Ovary (tissue), 9 donors: ENCODE measurements around the gene WIPI1. TPM values are rescaled to one million over a fixed set of nuclear protein-coding genes. Genes with fewer than 3 reads are reported as not detected.

Experiments
- DNase-seq, 5 donors: peaks; one replicate each; pipeline ENCODE4 v3.0.0-alpha.2; 2019 to 2020
- H3K27ac ChIP-seq, 2 donors: fragments of 200-600 bp; one replicate each; pipeline versions ENCODE4 v1.5.1 to v1.8.0; 2019 to 2022
- H3K27me3 ChIP-seq: fragments of 200-600 bp; one replicate; pipeline ENCODE4 v1.8.0; 2022
- H3K36me3 ChIP-seq: fragments of 200-600 bp; sonication (generic); one replicate; pipeline ENCODE4 v1.5.1; 2019
- H3K4me1 ChIP-seq: one replicate; pipeline ENCODE4 v1.8.1; 2013; ENCODE audit warnings: mild to moderate bottlenecking, moderate library complexity; ENCODE audit not compliant: insufficient read depth
- H3K4me3 ChIP-seq: fragments of 200-600 bp; sonication (generic); one replicate; pipeline ENCODE4 v1.5.1; 2017
- H3K9me3 ChIP-seq, 2 donors: fragments of 200-600 bp in 1 of 2; sonication (generic) in 1 of 2; one replicate each; pipeline versions ENCODE4 v1.5.1 to v1.8.1; 2013 to 2019; ENCODE audit warnings: mild to moderate bottlenecking in 1 of 2, moderate library complexity in 1 of 2
- CTCF ChIP-seq, 3 donors: fragments of 450-650 bp in 2 of 3; fragments of 200-600 bp in 1 of 3; IDR thresholded peaks; one replicate each; pipeline versions ENCODE4 v1.5.1 to v1.8.0; 2016 to 2022; ENCODE audit warnings: antibody characterized with exemption in 3 of 3, mild to moderate bottlenecking in 1 of 3
- EP300 ChIP-seq: sonication (generic); formaldehyde crosslinking; IDR thresholded peaks from one replicate; pipeline ENCODE4 v1.6.1; 2017; ENCODE audit warnings: antibody characterized with exemption
- POLR2A ChIP-seq: fragments of 450-650 bp; IDR thresholded peaks from one replicate; pipeline ENCODE4 v1.6.1; 2017; ENCODE audit warnings: antibody characterized with exemption, mild to moderate bottlenecking, moderate library complexity
- WGBS, 3 donors: extraction: QIAGEN DNeasy Blood & Tissue Kit in 1 of 3; methylation state at CpG; one replicate each; pipeline versions ENCODE4 v1.1.5 to v1.1.7; 2013 to 2017; 5-methylcytosine and 5-hydroxymethylcytosine counted together
- intact Hi-C, 4 donors: fragments of 100-400 bp; cut with DNase I; formaldehyde crosslinking; loops; one replicate each; pipeline versions ENCODE4 v1.11.0 to v1.15.1; 2022 to 2023
- polyA plus RNA-seq, 2 donors: library from polyadenylated mRNA; stranded (reverse); fragments of 200-250 nt in 1 of 2; fragments of 350-450 nt in 1 of 2; fragmentation: Illumina TruSeq in 1 of 2; extraction: RNeasy Lipid Tissue Mini Kit (QIAGEN cat#74804) in 1 of 2; gene quantifications; one replicate each; pipeline ENCODE4 v1.2.3, GENCODE V29; 2013 to 2014
- total RNA-seq, 7 donors: library from RNA; depleted of rRNA in 2 of 7; stranded (reverse); fragments of >200 nt in 2 of 7; fragmentation: NEBNext Ultra II Directional in 3 of 7; extraction: Animal tissue kit (Norgen Biotek cat#: 25700) in 3 of 7; gene quantifications; one replicate each; pipeline versions ENCODE4 v1.1.0 to v1.2.4, GENCODE V29; 2016 to 2023
- donor health status: DM: no; HTN: no; CAD: no; lungs with moderate emphysema.
- donor health status: DM: no; HTN: no; CAD: no.
- donor health status: Bipolar disorder and iron deficiency.
- donor health status: DM: yes; HTN: yes; CAD: no.
- donor health status: DM: no; HTN: no; CAD: no.
- donor health status: DM: yes; HTN: yes; CAD: no.

WIPI1 gene
- total and polyA plus RNA-seq, 9 donors = 15.9 to 53.3 (median 21.3) TPM

- H3K36me3 ChIP-seq = no peaks in the 10 kb centered on the region
- H3K27ac ChIP-seq = no peak overlapping the region
- no peak overlapping the region for H3K4me3 ChIP-seq
- no peaks in the 10 kb centered on the region for H3K27me3 ChIP-seq
- TF ChIP-seq EP300 (no peak), CTCF (IDR thresholded peaks at IDR 0.05) (no peak), POLR2A (no peak)
- peaks cover 15% of the 10 kb centered on the region for H3K4me1 ChIP-seq
- WGBS, 3 donors = 81 to 89% (median 87%) methylated on average over 4 of the region's 4 CpGs
- intact Hi-C loops = no loop called here
- DNase-seq = no peak
- no peaks in the 10 kb centered on the region for H3K9me3 ChIP-seq
Measured at GRCh38 chr17:68384941-68385340, 72.4 kb downstream of the WIPI1 start.

- no peak overlapping the region for H3K4me3 ChIP-seq
- H3K9me3 ChIP-seq = no peaks in the 10 kb centered on the region
- H3K4me1 ChIP-seq = peaks cover 15% of the 10 kb centered on the region
- intact Hi-C loops = no loop called here
- DNase-seq = no peak
- 2 to 30% (median 24%) methylated on average over 1 of the region's 1 CpG for WGBS, 3 donors
- H3K27ac ChIP-seq = no peak overlapping the region
- H3K27me3 ChIP-seq = no peaks in the 10 kb centered on the region
- TF ChIP-seq EP300 (no peak), CTCF (IDR thresholded peaks at IDR 0.05) (no peak), POLR2A (no peak)
- H3K36me3 ChIP-seq = no peaks in the 10 kb centered on the region
Measured at GRCh38 chr17:68384471-68384870, 72.8 kb downstream of the WIPI1 start.

DNA sequence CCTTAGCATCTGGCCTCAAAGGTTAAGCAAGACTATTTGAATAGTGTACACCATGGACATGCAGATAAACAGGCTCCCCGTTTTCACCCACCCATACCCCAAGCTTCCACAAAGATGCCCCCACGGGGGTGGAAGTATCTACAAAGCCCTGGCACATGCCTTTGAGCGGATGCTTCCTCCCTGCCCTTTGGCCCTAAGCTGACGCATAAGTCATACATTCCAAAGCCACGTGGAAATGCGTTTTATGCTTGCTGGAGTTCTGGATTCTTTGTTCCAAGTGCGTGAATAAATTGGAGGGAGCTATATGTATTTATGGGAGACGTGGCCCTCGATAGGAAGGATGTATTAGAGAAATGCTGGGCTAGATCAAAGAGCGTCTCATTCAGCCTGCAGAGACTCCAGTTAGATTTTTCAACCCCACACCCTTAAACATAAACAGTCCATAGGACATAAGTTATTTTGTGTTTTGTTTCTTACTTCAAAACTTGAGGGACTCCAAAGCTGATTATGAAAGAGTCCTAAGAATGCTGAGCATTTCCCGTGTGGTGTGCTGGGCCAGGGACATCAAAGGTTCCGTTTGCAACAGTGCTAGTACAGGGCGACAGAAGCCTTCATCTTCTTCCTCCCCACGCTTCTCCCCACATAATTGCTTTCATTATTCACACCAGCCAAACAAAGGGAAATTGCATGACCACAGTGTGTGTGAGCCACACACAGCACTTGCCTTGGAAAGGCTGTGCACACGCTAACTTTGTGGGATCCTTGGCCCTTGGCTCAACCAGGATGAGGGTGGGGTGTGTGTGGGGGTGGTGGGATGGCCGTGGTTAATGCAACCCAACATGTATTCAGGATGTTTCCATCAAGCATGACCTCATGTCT lies 73.6 kb downstream of the WIPI1 start:
- H3K4me1 ChIP-seq = peaks cover 17% of the 10 kb centered on the region
- H3K36me3 ChIP-seq = no peaks in the 10 kb centered on the region
- H3K9me3 ChIP-seq = no peaks in the 10 kb centered on the region
- H3K27ac ChIP-seq = no peak overlapping the region
- DNase-seq = peak in 2 of 5 donors; percentile 18 to 37
- no peaks in the 10 kb centered on the region for H3K27me3 ChIP-seq
- no peak overlapping the region for H3K4me3 ChIP-seq
- no peak for TF ChIP-seq EP300
- TF ChIP-seq CTCF (IDR thresholded peaks at IDR 0.05) = no peak
- no peak for TF ChIP-seq POLR2A
- 33 to 38% (median 33%) methylated on average over 16 of the region's 16 CpGs for WGBS, 3 donors
- intact Hi-C loops = no loop called here

- Histone ChIP-seq H3K4me3 (no peak overlapping the region), H3K9me3 (no peaks in the 10 kb centered on the region), H3K4me1 (peaks cover 21% of the 10 kb centered on the region), H3K27ac (no peak overlapping the region), H3K36me3 (no peaks in the 10 kb centered on the region), H3K27me3 (no peaks in the 10 kb centered on the region)
- whole genome bisulfite sequencing, 3 donors = 71 to 86% (median 85%) methylated on average over 4 of the region's 4 CpGs
- TF ChIP-seq EP300 (no peak), CTCF (IDR thresholded peaks at IDR 0.05) (no peak), POLR2A (no peak)
- DNase-seq = no peak
- intact Hi-C loops = no loop called here
Measured at GRCh38 chr17:68383120-68383442, 74.2 kb downstream of the WIPI1 start.
